PC-3 (cell line): Measurements from ENCODE around the gene MTG1.

Source experiments
- CTCF ChIP-seq: fragments of 300-600 bp; sonication (generic); conservative IDR thresholded peaks from 2 replicates; pipeline ENCODE4 v1.5.1; 2017; ENCODE audit warnings: antibody characterized with exemption, low read depth, mild to moderate bottlenecking, low read length
- EZH2 ChIP-seq: fragments of 300-600 bp; sonication (generic); IDR thresholded peaks from one replicate; pipeline ENCODE4 v1.6.1; 2017; ENCODE audit warnings: antibody characterized with exemption, mild to moderate bottlenecking, low read length; ENCODE audit not compliant: unreplicated experiment
- EZH2phosphoT487 ChIP-seq: fragments of 300-600 bp; sonication (generic); IDR thresholded peaks from 2 replicates; pipeline ENCODE4 v1.6.1; 2018; ENCODE audit warnings: mild to moderate bottlenecking, antibody characterized with exemption, low read length, borderline replicate concordance

GRCh38 chr10:133399123-133399601 lies 5.2 kb downstream of the MTG1 start:
- TF ChIP-seq CTCF (no peak), EZH2 (no peak), EZH2phosphoT487 (no peak)
